Measurements from ENCODE around the gene PITPNB. TPM values are rescaled to one million over a fixed set of nuclear protein-coding genes. Genes with fewer than 3 reads are reported as not detected.

The PITPNB gene
- total and polyA plus RNA-seq, 2 of the 13 experiments (the other 11 are each of a cell fraction or from before 2014, with no cell fraction given), result 17.0 to 30.1 TPM

DNA sequence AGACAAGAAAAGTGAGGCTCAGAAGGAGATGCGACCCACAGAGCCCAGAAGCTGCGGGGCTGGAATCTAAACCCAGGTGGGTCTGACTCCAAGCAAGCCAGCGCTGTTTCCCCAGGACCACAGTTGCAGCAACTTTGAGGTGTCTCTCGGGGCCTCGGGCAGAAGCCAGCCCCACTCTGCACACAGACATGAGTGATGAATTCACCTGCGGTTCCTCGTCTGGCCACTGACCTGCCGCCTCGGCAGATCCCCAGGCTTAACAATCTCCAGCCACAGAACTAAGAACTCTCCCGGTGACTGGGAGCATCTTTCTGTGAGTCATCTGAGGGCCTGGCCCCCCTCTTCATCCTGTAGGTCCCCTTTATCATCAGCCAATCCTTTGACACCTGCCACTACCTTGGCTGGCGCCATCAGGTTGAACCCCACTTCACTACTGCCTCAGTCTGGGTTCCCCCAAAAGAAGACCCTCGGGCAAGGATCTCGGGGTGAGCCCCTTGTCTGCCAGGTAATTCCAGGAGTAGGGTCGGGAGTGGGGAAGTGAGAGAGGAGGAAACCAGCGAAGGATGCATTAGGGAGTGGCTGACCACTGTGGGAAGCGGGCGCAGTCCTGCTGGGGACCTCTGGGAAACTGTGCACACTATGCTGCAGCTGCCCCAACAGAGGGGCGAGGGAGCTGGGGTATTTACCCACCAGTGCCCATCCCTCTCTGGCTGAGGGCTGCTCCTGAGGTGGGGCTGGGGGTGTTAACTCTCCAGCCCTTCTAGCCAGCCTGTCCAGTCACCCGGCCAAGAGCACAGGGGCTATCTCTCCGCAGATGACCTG, 84.5 kb downstream of the PITPNB start:
- FAIRE-seq (no peak), ATAC-seq (peak; percentile 43; the same call in 2 of the 3 replicates), DNase-seq (ENCODE audit: low spot score) (no peak)
- Histone ChIP-seq H3K79me2 (ENCODE audit: insufficient read depth, low read length) (no peaks in the 10 kb centered on the region), H3K9ac (ENCODE audit: insufficient read depth, low read depth, low read length) (no peak overlapping the region), H4K20me1 (ENCODE audit: insufficient read depth, low read length) (0 out of 2 replicates have a peak, but pooled peaks cover 2% of the 10 kb centered on the region), H3K4me2 (ENCODE audit: low read depth, low read length) (no peak overlapping the region), H3K4me1 (ENCODE audit: insufficient read depth, low read length) (no peaks in the 10 kb centered on the region), H3K36me3 (replicated peaks in 1 of 2; ENCODE audit: control insufficient read depth in 1 of 2, insufficient read depth in 2 of 2, low read length in 2 of 2) (no peaks in the 10 kb centered on the region), H3K27me3 (ENCODE audit: control insufficient read depth in 1 of 2, insufficient read depth in 2 of 2, low read length in 2 of 2) (no peaks in the 10 kb centered on the region), H3K27ac (ENCODE audit: extremely low read length, insufficient read depth, low read length) (no peak overlapping the region), H3K9me3 (ENCODE audit: low read length) (no peaks in the 10 kb centered on the region), H3K4me3 (replicated peaks in 1 of 3; ENCODE audit: insufficient read depth in 1 of 3, low read depth in 2 of 3, low read length in 3 of 3) (no peak overlapping the region), H2AFZ (ENCODE audit: low read length) (no peak overlapping the region)
- POLR2A ChIA-PET, result no interaction called here
- no peak for TF ChIP-seq SMARCC2 (IDR thresholded peaks at IDR 0.05)
- TF ChIP-seq IKZF4 (CRISPR knock-in tag; IDR thresholded peaks at IDR 0.05; ENCODE audit: borderline replicate concordance, low read depth, not compliant biosample characterization), result no peak
- TF ChIP-seq ZNF3 (CRISPR knock-in tag; IDR thresholded peaks at IDR 0.05), result no peak
- TF ChIP-seq ZBTB21 (CRISPR knock-in tag; IDR thresholded peaks at IDR 0.05), result no peak
- TF ChIP-seq, protein P1, sequence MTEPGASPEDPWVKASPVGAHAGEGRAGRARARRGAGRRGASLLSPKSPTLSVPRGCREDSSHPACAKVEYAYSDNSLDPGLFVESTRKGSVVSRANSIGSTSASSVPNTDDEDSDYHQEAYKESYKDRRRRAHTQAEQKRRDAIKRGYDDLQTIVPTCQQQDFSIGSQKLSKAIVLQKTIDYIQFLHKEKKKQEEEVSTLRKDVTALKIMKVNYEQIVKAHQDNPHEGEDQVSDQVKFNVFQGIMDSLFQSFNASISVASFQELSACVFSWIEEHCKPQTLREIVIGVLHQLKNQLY (CRISPR knock-in tag; IDR thresholded peaks at IDR 0.05), result no peak
- TF ChIP-seq ZMAT3 (CRISPR knock-in tag; conservative IDR thresholded peaks at IDR 0.05), result no peak
- TF ChIP-seq DMAP1 (CRISPR knock-in tag; IDR thresholded peaks at IDR 0.05), result no peak
- TF ChIP-seq, protein P2, sequence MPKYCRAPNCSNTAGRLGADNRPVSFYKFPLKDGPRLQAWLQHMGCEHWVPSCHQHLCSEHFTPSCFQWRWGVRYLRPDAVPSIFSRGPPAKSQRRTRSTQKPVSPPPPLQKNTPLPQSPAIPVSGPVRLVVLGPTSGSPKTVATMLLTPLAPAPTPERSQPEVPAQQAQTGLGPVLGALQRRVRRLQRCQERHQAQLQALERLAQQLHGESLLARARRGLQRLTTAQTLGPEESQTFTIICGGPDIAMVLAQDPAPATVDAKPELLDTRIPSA (CRISPR knock-in tag; IDR thresholded peaks at IDR 0.05; ENCODE audit: borderline replicate concordance), result no peak
- TF ChIP-seq, protein P3, sequence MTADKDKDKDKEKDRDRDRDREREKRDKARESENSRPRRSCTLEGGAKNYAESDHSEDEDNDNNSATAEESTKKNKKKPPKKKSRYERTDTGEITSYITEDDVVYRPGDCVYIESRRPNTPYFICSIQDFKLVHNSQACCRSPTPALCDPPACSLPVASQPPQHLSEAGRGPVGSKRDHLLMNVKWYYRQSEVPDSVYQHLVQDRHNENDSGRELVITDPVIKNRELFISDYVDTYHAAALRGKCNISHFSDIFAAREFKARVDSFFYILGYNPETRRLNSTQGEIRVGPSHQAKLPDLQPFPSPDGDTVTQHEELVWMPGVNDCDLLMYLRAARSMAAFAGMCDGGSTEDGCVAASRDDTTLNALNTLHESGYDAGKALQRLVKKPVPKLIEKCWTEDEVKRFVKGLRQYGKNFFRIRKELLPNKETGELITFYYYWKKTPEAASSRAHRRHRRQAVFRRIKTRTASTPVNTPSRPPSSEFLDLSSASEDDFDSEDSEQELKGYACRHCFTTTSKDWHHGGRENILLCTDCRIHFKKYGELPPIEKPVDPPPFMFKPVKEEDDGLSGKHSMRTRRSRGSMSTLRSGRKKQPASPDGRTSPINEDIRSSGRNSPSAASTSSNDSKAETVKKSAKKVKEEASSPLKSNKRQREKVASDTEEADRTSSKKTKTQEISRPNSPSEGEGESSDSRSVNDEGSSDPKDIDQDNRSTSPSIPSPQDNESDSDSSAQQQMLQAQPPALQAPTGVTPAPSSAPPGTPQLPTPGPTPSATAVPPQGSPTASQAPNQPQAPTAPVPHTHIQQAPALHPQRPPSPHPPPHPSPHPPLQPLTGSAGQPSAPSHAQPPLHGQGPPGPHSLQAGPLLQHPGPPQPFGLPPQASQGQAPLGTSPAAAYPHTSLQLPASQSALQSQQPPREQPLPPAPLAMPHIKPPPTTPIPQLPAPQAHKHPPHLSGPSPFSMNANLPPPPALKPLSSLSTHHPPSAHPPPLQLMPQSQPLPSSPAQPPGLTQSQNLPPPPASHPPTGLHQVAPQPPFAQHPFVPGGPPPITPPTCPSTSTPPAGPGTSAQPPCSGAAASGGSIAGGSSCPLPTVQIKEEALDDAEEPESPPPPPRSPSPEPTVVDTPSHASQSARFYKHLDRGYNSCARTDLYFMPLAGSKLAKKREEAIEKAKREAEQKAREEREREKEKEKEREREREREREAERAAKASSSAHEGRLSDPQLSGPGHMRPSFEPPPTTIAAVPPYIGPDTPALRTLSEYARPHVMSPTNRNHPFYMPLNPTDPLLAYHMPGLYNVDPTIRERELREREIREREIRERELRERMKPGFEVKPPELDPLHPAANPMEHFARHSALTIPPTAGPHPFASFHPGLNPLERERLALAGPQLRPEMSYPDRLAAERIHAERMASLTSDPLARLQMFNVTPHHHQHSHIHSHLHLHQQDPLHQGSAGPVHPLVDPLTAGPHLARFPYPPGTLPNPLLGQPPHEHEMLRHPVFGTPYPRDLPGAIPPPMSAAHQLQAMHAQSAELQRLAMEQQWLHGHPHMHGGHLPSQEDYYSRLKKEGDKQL (CRISPR knock-in tag; IDR thresholded peaks at IDR 0.05; ENCODE audit: low read depth), result no peak
- no peak for TF ChIP-seq ZBTB3 (CRISPR knock-in tag; IDR thresholded peaks at IDR 0.05; ENCODE audit: borderline replicate concordance, low read depth)
- TF ChIP-seq SMYD3 (CRISPR knock-in tag; IDR thresholded peaks at IDR 0.05), result no peak
- no peak for TF ChIP-seq FOXP1 (IDR thresholded peaks at IDR 0.05)
- no peak for TF ChIP-seq FOXP1 (CRISPR knock-in tag; IDR thresholded peaks at IDR 0.05)
- TF ChIP-seq, protein P4, sequence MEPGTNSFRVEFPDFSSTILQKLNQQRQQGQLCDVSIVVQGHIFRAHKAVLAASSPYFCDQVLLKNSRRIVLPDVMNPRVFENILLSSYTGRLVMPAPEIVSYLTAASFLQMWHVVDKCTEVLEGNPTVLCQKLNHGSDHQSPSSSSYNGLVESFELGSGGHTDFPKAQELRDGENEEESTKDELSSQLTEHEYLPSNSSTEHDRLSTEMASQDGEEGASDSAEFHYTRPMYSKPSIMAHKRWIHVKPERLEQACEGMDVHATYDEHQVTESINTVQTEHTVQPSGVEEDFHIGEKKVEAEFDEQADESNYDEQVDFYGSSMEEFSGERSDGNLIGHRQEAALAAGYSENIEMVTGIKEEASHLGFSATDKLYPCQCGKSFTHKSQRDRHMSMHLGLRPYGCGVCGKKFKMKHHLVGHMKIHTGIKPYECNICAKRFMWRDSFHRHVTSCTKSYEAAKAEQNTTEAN (CRISPR knock-in tag; conservative IDR thresholded peaks at IDR 0.05), result no peak
- no TSS peak for BruUV-seq (replicated peaks)
- intact Hi-C loops (cut with micrococcal nuclease; ENCODE audit: unreplicated experiment), result no loop called here
- CTCF ChIA-PET (ENCODE audit: low intra/inter-chr PET ratio, low total read pairs), result no interaction called here
- in situ Hi-C loops (cut with HindIII; ENCODE audit: extremely low pct_ligation_motif_present, low pct_unique_long_range_greater_than_20kb), result no loop called here
- 86% methylated on average over 13 of the region's 20 CpGs for WGBS (ENCODE audit: low lambda C conversion rate)
